ENCODE data around the gene BORCS8. TPM values are rescaled to one million over a fixed set of nuclear protein-coding genes. Genes with fewer than 3 reads are reported as not detected.

BORCS8 gene
- total and polyA plus RNA-seq, 2 donors (not counting 3 experiments of a cell fraction or from before 2014, with no cell fraction given), result 37.4 to 45.8 TPM

GRCh38 chr19:19226663-19227062 is 34.7 kb upstream of the BORCS8 start:
- H3K9me1 ChIP-seq (replicated peaks; ENCODE audit: control insufficient read depth, extremely low read depth, insufficient read depth, low read length), result no peaks in the 10 kb centered on the region
- dilution Hi-C loops (cut with MboI; ENCODE audit: extremely low pct_ligation_motif_present, low sequenced_read_pairs) (no loop called here), intact Hi-C loops (cut with micrococcal nuclease) (no loop called here)
- H3K27me3 ChIP-seq (ENCODE audit: control insufficient read depth in 2 of 2, insufficient read depth in 2 of 2, low read length in 2 of 2), result peaks cover 2% of the 10 kb centered on the region in 2 experiments
- no peak overlapping the region for H3K9ac ChIP-seq (replicated peaks; ENCODE audit: extremely low read depth, insufficient read depth, low read length)
- no peaks in the 10 kb centered on the region for H3K9me3 ChIP-seq (replicated peaks; ENCODE audit: control insufficient read depth, insufficient read depth, low read length)
- H2AFZ ChIP-seq (ENCODE audit: low read depth, low read length), result no peak overlapping the region
- FAIRE-seq (no peak), DNase-seq (ENCODE audit: low read depth, low spot score) (no peak)
- POLR2A ChIA-PET, result no interaction called here
- CTCF ChIA-PET, result no interaction called here
- no peaks in the 10 kb centered on the region for H4K20me1 ChIP-seq (replicated peaks; ENCODE audit: control insufficient read depth, extremely low read depth, insufficient read depth, low read length)
- BruUV-seq (replicated peaks), result no TSS peak
- no peak overlapping the region for H3K4me3 ChIP-seq (replicated peaks in 1 of 3; ENCODE audit: insufficient read depth in 1 of 3, low read depth in 1 of 3, low read length in 3 of 3)
- no peaks in the 10 kb centered on the region for H3K79me2 ChIP-seq (ENCODE audit: control insufficient read depth, insufficient read depth, low read length)
- no peak for TF ChIP-seq JUN (IDR thresholded peaks at IDR 0.05; ENCODE audit: borderline replicate concordance, insufficient read depth, insufficient read length, low read depth)
- TF ChIP-seq CTCF (IDR thresholded peaks at IDR 0.05; ENCODE audit: extremely low read depth in 1 of 2, insufficient read depth in 1 of 2, low read depth in 1 of 2, low read length in 2 of 2), result no peak
- no peak for TF ChIP-seq MYC (IDR thresholded peaks at IDR 0.05; ENCODE audit: low read depth, low read length)
- no peak for TF ChIP-seq EZH2 (IDR thresholded peaks at IDR 0.05; ENCODE audit: borderline replicate concordance, low read depth, low read length, severe bottlenecking)
- TF ChIP-seq FOS (IDR thresholded peaks at IDR 0.05; ENCODE audit: borderline replicate concordance, insufficient read depth, low read length), result no peak
- no peak for TF ChIP-seq POLR2A (IDR thresholded peaks at IDR 0.05; ENCODE audit: low read depth, low read length)
- H3K4me2 ChIP-seq (ENCODE audit: insufficient read depth, low read length), result no peak overlapping the region
- no peaks in the 10 kb centered on the region for H3K36me3 ChIP-seq (ENCODE audit: control insufficient read depth in 2 of 2, extremely low read depth in 1 of 2, insufficient read depth in 2 of 2, low read length in 2 of 2)
- no peaks in the 10 kb centered on the region for H3K4me1 ChIP-seq (ENCODE audit: control insufficient read depth, extremely low read depth, insufficient read depth, low read length)
- no peak overlapping the region for H3K27ac ChIP-seq (ENCODE audit: insufficient read depth, low read depth, low read length)

DNA sequence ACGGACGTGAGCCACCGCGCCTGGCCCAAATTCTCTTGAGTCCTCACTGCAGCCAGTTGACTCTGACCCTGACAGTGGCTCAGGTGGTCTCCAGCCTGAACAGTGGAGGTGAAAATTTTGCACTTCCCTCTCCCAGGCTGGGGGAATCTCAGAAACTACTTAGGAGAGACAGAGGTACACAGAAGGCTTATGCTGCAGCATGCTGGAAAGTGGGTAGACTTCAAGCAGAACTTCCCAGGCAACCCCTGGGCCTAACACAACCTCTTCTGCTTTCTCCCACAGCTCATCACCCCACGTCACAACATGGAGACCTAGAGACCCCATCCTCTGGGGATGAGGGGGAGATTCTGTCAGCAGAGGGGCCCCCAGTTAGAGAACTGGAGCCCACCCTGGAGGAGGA is 34.3 kb upstream of the BORCS8 start:
- Histone ChIP-seq H4K20me1 (replicated peaks; ENCODE audit: control insufficient read depth, extremely low read depth, insufficient read depth, low read length) (no peaks in the 10 kb centered on the region), H3K79me2 (ENCODE audit: control insufficient read depth, insufficient read depth, low read length) (no peaks in the 10 kb centered on the region), H3K9ac (replicated peaks; ENCODE audit: extremely low read depth, insufficient read depth, low read length) (no peak overlapping the region), H3K4me2 (ENCODE audit: insufficient read depth, low read length) (no peak overlapping the region), H3K27me3 (ENCODE audit: control insufficient read depth in 2 of 2, insufficient read depth in 2 of 2, low read length in 2 of 2) (peaks cover 2% of the 10 kb centered on the region in 2 experiments), H3K9me1 (replicated peaks; ENCODE audit: control insufficient read depth, extremely low read depth, insufficient read depth, low read length) (no peaks in the 10 kb centered on the region), H3K9me3 (replicated peaks; ENCODE audit: control insufficient read depth, insufficient read depth, low read length) (no peaks in the 10 kb centered on the region), H2AFZ (ENCODE audit: low read depth, low read length) (no peak overlapping the region), H3K36me3 (ENCODE audit: control insufficient read depth in 2 of 2, extremely low read depth in 1 of 2, insufficient read depth in 2 of 2, low read length in 2 of 2) (no peaks in the 10 kb centered on the region), H3K27ac (ENCODE audit: insufficient read depth, low read depth, low read length) (no peak overlapping the region), H3K4me3 (replicated peaks in 1 of 3; ENCODE audit: insufficient read depth in 1 of 3, low read depth in 1 of 3, low read length in 3 of 3) (no peak overlapping the region), H3K4me1 (ENCODE audit: control insufficient read depth, extremely low read depth, insufficient read depth, low read length) (no peaks in the 10 kb centered on the region)
- intact Hi-C loops (cut with micrococcal nuclease), result no loop called here
- dilution Hi-C loops (cut with MboI; ENCODE audit: extremely low pct_ligation_motif_present, low sequenced_read_pairs), result no loop called here
- CTCF ChIA-PET, result interaction anchor here (1.2 to 2.2 kb wide), 4 partner anchors 8 to 78 kb away, joined by 3 to 10 read pairs (median 7); no protein-coding TSS in a partner anchor
- no peak for FAIRE-seq
- TF ChIP-seq, protein P1, sequence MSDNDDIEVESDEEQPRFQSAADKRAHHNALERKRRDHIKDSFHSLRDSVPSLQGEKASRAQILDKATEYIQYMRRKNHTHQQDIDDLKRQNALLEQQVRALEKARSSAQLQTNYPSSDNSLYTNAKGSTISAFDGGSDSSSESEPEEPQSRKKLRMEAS (IDR thresholded peaks at IDR 0.05; ENCODE audit: insufficient read depth, insufficient read length), result no peak
- TF ChIP-seq POLR2AphosphoS5 (IDR thresholded peaks at IDR 0.05; ENCODE audit: insufficient read depth, low read depth, low read length) (no peak), GATA2 (IDR thresholded peaks at IDR 0.05; ENCODE audit: insufficient read depth, insufficient read length, low read depth, low read length) (no peak)
- BruUV-seq (replicated peaks), result no TSS peak
- no peak for DNase-seq (ENCODE audit: low read depth, low spot score)
- POLR2A ChIA-PET, result no interaction called here
